Duodenal mucosa (tissue), 2 donors: ENCODE data around the gene CAMTA1.

ENCODE experiments used
- H3K27ac ChIP-seq: one replicate; pipeline ENCODE4 v1.7.0; 2013; ENCODE audit warnings: low read depth, low read length
- H3K27me3 ChIP-seq, 2 donors: one replicate each; pipeline ENCODE4 v1.7.0; 2013; ENCODE audit warnings: low read length in 2 of 2, control low read depth in 1 of 2; ENCODE audit not compliant: insufficient read depth in 2 of 2, control insufficient read depth in 1 of 2
- H3K36me3 ChIP-seq, 2 donors: one replicate each; pipeline ENCODE4 v1.7.0; 2013; ENCODE audit warnings: low read length in 2 of 2, control low read depth in 1 of 2; ENCODE audit not compliant: insufficient read depth in 2 of 2, control insufficient read depth in 1 of 2
- H3K4me1 ChIP-seq, 2 donors: one replicate each; pipeline ENCODE4 v1.7.0; 2013; ENCODE audit warnings: low read length in 2 of 2, control low read depth in 1 of 2; ENCODE audit not compliant: insufficient read depth in 2 of 2, control insufficient read depth in 1 of 2
- H3K4me3 ChIP-seq, 2 donors: one replicate each; pipeline ENCODE4 v1.7.0; 2013; ENCODE audit warnings: low read length in 2 of 2, low read depth in 1 of 2
- H3K9ac ChIP-seq, 2 donors: one replicate each; pipeline ENCODE4 v1.7.0; 2013; ENCODE audit warnings: low read length in 2 of 2, low read depth in 1 of 2
- H3K9me3 ChIP-seq, 2 donors: one replicate each; pipeline ENCODE4 v1.7.0; 2013; ENCODE audit warnings: low read length in 2 of 2, control low read depth in 1 of 2; ENCODE audit not compliant: control insufficient read depth in 1 of 2

Gene CAMTA1

DNA sequence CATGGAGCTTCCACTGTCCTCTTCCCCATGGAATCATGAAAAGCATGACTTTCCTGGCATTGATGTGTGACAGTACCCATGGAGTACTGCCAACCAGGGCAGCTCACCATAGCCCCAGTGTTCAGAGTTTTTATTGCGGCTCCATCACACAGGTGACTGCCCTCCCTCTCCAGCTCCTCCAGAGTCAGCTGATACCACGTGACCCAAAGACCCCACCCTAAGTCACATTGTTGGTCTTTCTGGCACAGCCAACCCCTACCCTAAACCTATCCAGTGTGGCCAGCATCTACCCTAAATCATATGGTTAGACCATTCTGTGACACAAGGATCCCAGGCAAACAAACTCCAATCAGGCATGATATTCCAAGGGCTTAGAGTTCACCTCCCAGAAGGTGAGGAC, 908.4 kb downstream of the CAMTA1 start:
- Histone ChIP-seq H3K4me1 (no peaks in the 10 kb centered on the region), H3K27me3 (peaks cover 0 to 8% of the 10 kb centered on the region in 2 donors), H3K36me3 (no peaks in the 10 kb centered on the region), H3K4me3 (no peak overlapping the region), H3K9me3 (peaks cover 6 to 13% of the 10 kb centered on the region in 2 donors), H3K27ac (no peak overlapping the region), H3K9ac (no peak overlapping the region)

DNA sequence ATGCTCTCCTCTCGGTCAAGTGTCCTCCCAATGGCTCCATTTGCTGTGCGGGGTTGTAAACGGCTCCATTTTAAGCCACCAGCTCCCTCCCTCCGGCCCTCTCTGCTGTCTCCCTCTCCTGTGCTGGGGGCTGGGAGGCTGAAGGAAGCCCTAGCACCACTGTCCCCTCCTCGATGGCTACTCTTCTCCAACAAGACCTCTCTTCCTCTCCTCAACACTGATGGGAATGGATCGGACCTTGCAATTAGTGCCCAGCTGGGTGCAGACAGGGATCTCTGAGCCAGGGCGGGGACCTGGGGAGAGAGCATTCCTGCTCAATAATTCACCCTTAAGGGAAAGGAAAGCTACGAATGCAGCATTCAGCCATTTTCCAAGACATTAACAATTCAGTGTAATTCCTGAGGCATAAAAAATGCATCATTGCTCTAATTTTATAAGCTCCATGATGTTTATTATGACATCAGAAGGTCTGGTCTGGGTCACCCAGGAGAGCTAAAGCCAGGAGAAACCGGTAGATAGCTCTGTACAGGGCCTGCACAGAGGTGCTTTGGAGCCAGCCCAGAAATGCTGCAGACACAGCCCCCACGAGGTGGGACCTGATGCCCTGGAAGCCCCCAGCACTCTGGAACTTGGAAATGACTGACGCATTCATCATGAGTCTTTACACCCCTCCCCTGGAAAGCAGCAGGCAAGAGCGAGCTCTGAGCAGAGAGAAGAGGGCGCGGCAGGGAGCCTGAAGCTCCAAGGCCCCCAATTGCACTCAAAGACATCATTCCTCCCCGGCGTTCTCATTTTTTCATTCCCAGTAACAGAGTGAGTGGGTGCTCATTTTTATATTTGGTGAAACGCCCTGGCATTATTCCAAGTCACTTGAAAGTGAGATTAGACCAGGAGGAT, 909.6 kb downstream of the CAMTA1 start:
- H3K27me3 ChIP-seq, result peaks cover 0 to 8% of the 10 kb centered on the region in 2 donors
- H3K27ac ChIP-seq, result no peak overlapping the region
- no peaks in the 10 kb centered on the region for H3K4me1 ChIP-seq
- no peak overlapping the region for H3K4me3 ChIP-seq
- no peaks in the 10 kb centered on the region for H3K36me3 ChIP-seq
- peaks cover 6 to 13% of the 10 kb centered on the region in 2 donors for H3K9me3 ChIP-seq
- H3K9ac ChIP-seq, result no peak overlapping the region

DNA sequence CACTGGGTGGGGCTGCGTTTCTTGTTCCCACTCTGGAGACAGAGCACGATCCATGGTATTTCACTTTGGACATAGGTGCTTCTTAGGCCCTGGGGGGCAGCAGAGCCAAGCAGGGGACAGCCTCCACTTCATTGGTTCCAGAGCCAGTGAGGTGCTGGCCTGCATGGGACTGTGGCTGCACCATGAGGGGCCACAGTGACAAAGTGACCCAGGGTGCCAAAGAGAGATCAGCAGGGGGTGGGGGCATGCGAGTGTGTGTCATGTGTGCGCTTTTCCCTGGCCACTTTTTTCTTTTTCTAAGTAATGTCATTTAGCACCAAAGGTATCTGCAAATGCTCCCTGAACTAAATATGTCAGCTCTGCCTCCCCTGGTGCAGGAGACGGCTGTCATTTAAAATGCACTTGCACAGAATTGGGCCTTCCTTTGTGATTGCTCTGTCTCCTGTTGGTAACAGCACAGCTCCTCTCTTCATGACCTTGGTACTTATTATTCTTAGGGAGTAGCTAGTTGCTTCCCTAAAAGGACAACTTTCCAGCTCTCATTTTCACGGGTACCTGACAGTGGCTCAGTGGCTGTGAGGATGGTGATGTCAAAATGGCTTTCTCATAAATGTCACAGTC, 910.4 kb downstream of the CAMTA1 start:
- no peaks in the 10 kb centered on the region for H3K36me3 ChIP-seq
- H3K27me3 ChIP-seq, result peaks cover 0 to 8% of the 10 kb centered on the region in 2 donors
- H3K4me3 ChIP-seq, result no peak overlapping the region

DNA sequence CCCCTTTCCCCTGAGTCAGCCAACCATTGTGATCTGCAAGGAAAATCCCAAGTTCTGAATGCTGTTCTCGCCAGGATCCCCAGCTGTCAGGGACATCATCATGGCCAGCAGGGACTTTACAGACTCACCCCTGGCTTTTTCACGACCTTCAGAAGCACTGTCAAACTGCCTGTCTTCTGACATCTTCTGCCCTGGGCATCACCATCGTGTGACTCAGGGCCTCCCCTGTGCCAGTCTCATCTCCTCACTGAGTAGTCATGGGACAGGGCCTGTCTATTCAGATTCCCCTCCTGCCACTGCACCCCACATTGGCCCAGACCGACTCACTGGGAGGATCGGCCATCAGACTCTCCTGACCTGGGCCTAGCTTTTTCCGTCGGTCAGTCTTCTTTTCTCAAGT, 913.4 kb downstream of the CAMTA1 start:
- no peak overlapping the region for H3K9ac ChIP-seq
- peaks cover 3 to 10% of the 10 kb centered on the region in 2 donors for H3K27me3 ChIP-seq
- peaks cover 2 to 4% of the 10 kb centered on the region in 2 donors for H3K9me3 ChIP-seq
- no peaks in the 10 kb centered on the region for H3K36me3 ChIP-seq
- no peak overlapping the region for H3K27ac ChIP-seq
- H3K4me1 ChIP-seq, result no peaks in the 10 kb centered on the region
- H3K4me3 ChIP-seq, result no peak overlapping the region

More for the DNA sequence above, 910.4 kb downstream of the CAMTA1 start:
- H3K27ac ChIP-seq, result no peak overlapping the region
- no peaks in the 10 kb centered on the region for H3K4me1 ChIP-seq
- H3K9ac ChIP-seq, result no peak overlapping the region
- peaks cover 6 to 13% of the 10 kb centered on the region in 2 donors for H3K9me3 ChIP-seq

DNA sequence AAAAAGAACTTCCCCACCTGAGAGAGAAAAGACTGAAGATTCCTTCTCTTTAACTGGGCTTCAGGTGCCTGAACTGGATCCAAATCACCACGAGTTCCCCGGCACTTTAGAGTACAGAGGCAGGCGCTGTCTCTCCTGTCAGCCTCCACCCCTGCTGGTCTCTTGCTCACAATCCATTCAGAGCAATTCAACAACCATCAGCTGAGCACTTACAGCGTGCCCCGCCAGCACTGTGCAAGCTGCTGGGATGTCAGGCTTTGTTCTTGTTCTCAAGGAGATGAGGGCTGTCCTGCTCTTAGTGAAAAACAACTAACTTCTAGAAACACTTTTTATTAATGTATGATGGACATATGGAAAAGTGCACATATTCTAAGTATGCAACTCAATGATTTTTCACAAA, 917.1 kb downstream of the CAMTA1 start:
- H3K4me3 ChIP-seq, result no peak overlapping the region
- no peaks in the 10 kb centered on the region for H3K9me3 ChIP-seq
- no peaks in the 10 kb centered on the region for H3K36me3 ChIP-seq
- H3K27ac ChIP-seq, result no peak overlapping the region
- peaks cover 3 to 7% of the 10 kb centered on the region in 2 donors for H3K27me3 ChIP-seq
- no peak overlapping the region for H3K9ac ChIP-seq
- H3K4me1 ChIP-seq, result peaks cover 4 to 6% of the 10 kb centered on the region in 2 donors

DNA sequence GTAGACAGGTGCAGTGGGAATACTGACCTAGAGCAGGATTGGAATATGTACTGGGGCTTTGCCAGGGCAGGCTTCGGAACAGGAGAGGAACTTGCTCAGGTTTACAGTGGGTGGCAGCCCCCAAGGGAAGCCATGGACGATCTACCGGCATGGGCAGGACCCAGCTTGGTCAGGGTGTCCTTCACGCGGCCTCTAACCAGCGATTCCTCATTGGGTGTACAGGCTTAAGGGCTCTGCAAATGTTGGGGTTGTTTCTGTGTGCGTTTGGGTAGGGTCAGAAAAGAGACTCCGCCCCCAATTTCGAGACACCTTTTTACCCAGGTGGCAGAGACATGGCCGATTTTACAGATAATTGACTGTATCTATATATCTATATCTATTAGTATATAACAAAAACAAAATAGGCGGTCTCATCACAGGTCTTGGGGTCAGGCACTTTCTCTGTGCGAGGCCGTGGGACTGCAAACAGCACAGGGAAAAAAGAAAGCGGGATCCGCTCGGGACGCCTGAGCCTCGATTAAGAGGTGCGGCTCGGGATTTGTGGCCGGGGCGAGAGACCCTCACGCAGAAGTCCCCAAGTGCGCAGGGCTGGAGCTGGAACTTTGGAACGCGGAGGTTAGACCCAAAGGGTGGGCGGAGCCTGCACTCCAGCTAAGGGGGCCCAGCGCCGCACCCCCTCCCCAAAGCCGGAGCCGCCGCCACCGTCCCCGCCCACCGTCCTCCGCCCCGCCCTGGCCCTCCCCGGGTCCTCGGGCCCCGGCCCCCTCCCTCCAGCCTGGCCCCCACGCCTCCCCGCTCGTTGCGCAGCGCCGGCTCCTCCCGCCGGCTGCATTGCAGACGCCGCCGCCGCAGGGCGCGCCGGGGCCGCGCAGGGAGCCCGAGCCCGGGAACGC, 918.3 kb downstream of the CAMTA1 start:
- H3K4me3 ChIP-seq, result no peak overlapping the region
- peaks cover 3 to 7% of the 10 kb centered on the region in 2 donors for H3K27me3 ChIP-seq
- no peak overlapping the region for H3K27ac ChIP-seq
- H3K9ac ChIP-seq, result no peak overlapping the region
- peaks cover 4 to 6% of the 10 kb centered on the region in 2 donors for H3K4me1 ChIP-seq
- H3K36me3 ChIP-seq, result no peaks in the 10 kb centered on the region
- H3K9me3 ChIP-seq, result no peaks in the 10 kb centered on the region

DNA sequence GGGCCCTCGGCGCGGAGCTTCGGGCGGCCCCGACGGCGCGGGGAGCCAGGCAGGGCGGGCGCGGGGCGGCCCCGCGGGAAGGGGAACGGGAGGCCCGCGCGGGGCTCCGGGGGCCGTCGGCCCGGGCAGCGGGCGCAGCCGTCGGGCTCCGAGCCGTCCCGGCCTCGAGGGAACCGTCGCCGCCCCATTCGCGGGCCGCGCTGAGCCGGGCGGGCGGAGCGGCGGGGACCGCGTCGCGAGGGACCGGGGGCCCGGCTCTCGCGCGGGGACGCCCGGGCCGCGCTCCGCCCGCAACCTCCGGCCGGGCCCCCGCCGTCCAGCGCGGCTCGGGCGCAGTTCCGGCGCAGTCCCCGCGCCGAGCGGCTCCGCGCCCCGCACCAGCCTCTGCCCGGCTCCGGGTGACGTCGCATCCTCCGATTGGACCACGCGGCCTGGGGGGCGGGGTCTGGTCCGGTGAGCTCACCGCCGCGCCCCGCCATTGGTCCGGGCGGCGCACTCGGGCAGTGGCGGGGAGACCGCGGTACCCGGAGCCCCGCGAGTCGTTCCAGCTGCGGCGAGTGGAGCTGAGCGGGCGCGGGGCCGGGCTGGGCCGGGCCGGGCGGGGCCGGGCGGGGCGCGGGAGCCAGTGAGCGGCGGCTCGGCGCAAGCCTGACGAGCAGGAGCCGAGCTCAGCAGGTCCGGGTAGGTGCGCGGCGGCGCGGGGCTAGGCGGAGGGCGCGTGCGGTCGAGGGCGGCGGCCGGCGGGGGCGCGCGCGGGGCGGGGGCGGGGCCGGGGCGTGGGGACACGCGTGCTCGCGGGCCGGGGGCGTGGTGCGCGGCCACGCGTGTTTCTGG, 919.2 kb downstream of the CAMTA1 start:
- Histone ChIP-seq H3K27me3 (peaks cover 3 to 7% of the 10 kb centered on the region in 2 donors), H3K27ac (no peak overlapping the region), H3K9ac (no peak overlapping the region), H3K4me1 (peaks cover 4 to 6% of the 10 kb centered on the region in 2 donors), H3K4me3 (no peak overlapping the region), H3K36me3 (no peaks in the 10 kb centered on the region), H3K9me3 (no peaks in the 10 kb centered on the region)

DNA sequence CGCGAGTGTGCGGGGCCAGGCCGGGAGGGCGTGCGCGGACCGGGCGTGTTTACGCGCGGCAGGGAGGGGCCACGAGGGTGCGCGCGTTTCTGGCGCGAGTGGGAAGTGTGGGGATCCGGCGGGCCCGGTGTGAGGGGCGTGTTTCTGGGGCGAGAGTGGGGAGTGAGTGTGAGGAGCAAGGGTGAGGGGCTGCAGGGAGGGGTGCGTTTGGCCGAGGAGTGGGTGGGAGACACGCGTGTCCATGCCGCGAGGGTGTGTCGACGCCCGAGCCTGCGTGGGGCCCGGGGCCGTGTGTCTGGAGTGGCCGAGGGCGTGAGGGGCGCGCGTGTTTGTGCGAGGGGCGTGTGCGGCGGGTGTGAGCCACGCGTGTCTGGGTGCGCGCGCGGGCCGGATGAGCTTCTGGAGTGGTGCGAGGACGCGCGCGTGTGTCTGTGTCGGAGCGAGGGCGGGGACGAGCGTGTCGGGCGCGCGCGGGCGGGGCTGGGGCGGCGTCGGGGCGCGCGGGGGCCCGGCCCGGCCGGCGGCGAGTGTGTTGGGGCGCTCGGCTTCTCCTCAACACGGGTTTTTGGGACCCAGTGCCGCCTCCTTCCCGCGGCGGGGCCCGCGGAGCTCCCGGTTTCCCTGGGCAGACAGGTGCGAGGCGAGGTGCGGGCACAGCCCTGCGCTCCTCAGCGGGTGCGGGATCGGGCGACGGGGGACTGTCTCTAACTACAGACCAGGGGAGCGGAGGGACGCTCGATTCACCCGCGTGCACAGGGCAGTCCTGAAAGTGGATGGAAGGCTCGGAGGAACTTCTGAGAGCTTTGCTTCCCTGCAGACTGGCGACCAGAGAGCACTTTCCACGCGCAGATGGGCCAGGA, 920.0 kb downstream of the CAMTA1 start:
- Histone ChIP-seq H3K4me3 (peak overlapping the region; percentile 62 to 65), H3K9me3 (no peaks in the 10 kb centered on the region), H3K27me3 (peaks cover 3 to 7% of the 10 kb centered on the region in 2 donors), H3K4me1 (peaks cover 4 to 6% of the 10 kb centered on the region in 2 donors), H3K9ac (peak overlapping the region; percentile 25 to 38), H3K27ac (no peak overlapping the region), H3K36me3 (no peaks in the 10 kb centered on the region)

DNA sequence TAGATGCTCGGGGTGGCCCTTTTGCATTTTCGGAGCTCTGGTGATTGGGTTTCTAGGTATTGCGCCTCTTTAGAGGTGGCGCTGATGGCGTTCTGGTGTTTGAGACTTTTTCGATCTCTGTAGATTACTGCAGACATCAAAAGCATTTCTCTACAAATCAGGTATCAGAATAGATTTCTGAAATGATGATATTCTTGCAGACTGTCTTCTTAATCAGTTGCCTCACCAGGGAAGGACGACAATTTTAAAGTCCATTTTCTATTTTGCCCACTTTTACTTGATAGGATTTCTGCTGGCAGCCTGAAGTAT, 920.6 kb downstream of the CAMTA1 start:
- peak overlapping the region; percentile 53 to 65 for H3K4me3 ChIP-seq
- H3K36me3 ChIP-seq, result no peaks in the 10 kb centered on the region
- H3K27ac ChIP-seq, result no peak overlapping the region
- H3K9me3 ChIP-seq, result no peaks in the 10 kb centered on the region
- H3K9ac ChIP-seq, result peak overlapping the region in 1 of 2 donors; percentile 25
- peaks cover 4 to 6% of the 10 kb centered on the region in 2 donors for H3K4me1 ChIP-seq
- peaks cover 3 to 7% of the 10 kb centered on the region in 2 donors for H3K27me3 ChIP-seq
